HEK293T (cell line): ENCODE results near the gene CTNNA3.
A peak's percentile ranks its signal among the peaks of the same experiment; 100 is the strongest.

ENCODE experiments used
- CTCF ChIA-PET: fragments of 350-600 bp; formaldehyde crosslinking; extraction: SDS; loops from one replicate; lab custom pipeline; 2021; ENCODE audit warnings: antibody characterized with exemption, inconsistent platforms; lab: Yijun Ruan, JAX
- POLR2A ChIA-PET: fragments of 350-600 bp; formaldehyde crosslinking; extraction: SDS; loops from one replicate; lab custom pipeline; 2020; ENCODE audit warnings: antibody characterized with exemption, inconsistent platforms; lab: Yijun Ruan, JAX
- DNase-seq: peaks from one replicate; pipeline ENCODE4 v3.0.0; 2012; ENCODE audit warnings: mixed read lengths; ENCODE audit errors: extremely low spot score
- ARNT ChIP-seq: fragments of 450-650 bp; IDR thresholded peaks from 2 replicates; pipeline ENCODE4 v1.6.1; 2017; ENCODE audit warnings: mild to moderate bottlenecking
- BHLHE40 ChIP-seq: fragments of 450-650 bp; IDR thresholded peaks from 2 replicates; pipeline ENCODE4 v1.6.1; 2016; ENCODE audit warnings: mild to moderate bottlenecking, moderate library complexity, borderline replicate concordance
- CTBP1 ChIP-seq: fragments of 450-650 bp; IDR thresholded peaks from 2 replicates; pipeline ENCODE4 v1.6.1; 2016; ENCODE audit warnings: borderline replicate concordance
- ELF4 ChIP-seq: fragments of 450-650 bp; IDR thresholded peaks from 2 replicates; pipeline ENCODE4 v1.6.1; 2017; ENCODE audit warnings: antibody characterized with exemption
- FOXA1 ChIP-seq: fragments of 450-650 bp; IDR thresholded peaks from 2 replicates; pipeline ENCODE4 v1.6.1; 2016; ENCODE audit warnings: mild to moderate bottlenecking
- FOXK2 ChIP-seq: fragments of 450-650 bp; IDR thresholded peaks from 2 replicates; pipeline ENCODE4 v1.6.1; 2016; ENCODE audit warnings: mild to moderate bottlenecking
- FOXM1 ChIP-seq: fragments of 450-650 bp; IDR thresholded peaks from 2 replicates; pipeline ENCODE4 v1.6.1; 2017; ENCODE audit warnings: mild to moderate bottlenecking, borderline replicate concordance
- HDGF ChIP-seq: fragments of 450-650 bp; IDR thresholded peaks from 2 replicates; pipeline ENCODE4 v1.6.1; 2017; ENCODE audit warnings: antibody characterized with exemption, borderline replicate concordance
- L3MBTL2 ChIP-seq: fragments of 450-650 bp; conservative IDR thresholded peaks from 2 replicates; pipeline ENCODE4 v1.6.1; 2016; ENCODE audit warnings: mild to moderate bottlenecking
- LEF1 ChIP-seq: fragments of 450-650 bp; IDR thresholded peaks from 2 replicates; pipeline ENCODE4 v1.6.1; 2017; ENCODE audit warnings: mild to moderate bottlenecking, borderline replicate concordance
- NFRKB ChIP-seq: fragments of 450-650 bp; IDR thresholded peaks from 2 replicates; pipeline ENCODE4 v1.6.1; 2016; ENCODE audit warnings: mild to moderate bottlenecking, moderate library complexity
- PKNOX1 ChIP-seq: fragments of 450-650 bp; IDR thresholded peaks from 2 replicates; pipeline ENCODE4 v1.6.1; 2016
- SP1 ChIP-seq: fragments of 450-650 bp; IDR thresholded peaks from 2 replicates; pipeline ENCODE4 v1.6.1; 2017
- SUZ12 ChIP-seq: fragments of 450-650 bp; IDR thresholded peaks from 2 replicates; pipeline ENCODE4 v1.6.1; 2016; ENCODE audit warnings: mild to moderate bottlenecking
- TARDBP ChIP-seq: fragments of 450-650 bp; IDR thresholded peaks from 2 replicates; pipeline ENCODE4 v1.6.1; 2016
- ZNF384 ChIP-seq: fragments of 450-650 bp; IDR thresholded peaks from 2 replicates; pipeline ENCODE4 v1.6.1; 2016

Gene CTNNA3

GRCh38 chr10:67302701-67303100 lies 393.3 kb downstream of the CTNNA3 start:
- ChIA-PET CTCF (no interaction called here), POLR2A (no interaction called here)
- no peak for DNase-seq
- TF ChIP-seq NFRKB (no peak), HDGF (no peak), ARNT (no peak), L3MBTL2 (no peak), ZNF384 (no peak)

DNA sequence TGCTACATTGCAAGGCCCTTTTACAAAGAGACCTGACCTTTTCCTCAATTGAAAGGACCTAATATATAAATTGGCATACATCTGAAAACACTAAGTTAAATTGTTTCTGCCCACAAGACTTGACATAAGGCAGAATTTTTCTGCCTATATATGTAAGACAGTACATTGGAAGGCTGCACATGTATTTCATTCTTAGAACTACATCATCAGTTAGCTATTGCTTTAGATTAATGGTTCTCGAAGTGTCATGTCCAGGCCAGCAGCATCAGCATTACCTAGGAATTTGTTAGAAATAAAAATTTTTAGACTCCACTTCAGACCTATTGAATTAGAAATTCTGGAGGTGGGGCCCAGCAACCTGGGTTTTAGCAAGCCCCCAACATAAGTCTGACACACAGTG lies 396.2 kb downstream of the CTNNA3 start:
- TF ChIP-seq TARDBP = no peak
- no peak for TF ChIP-seq HDGF
- no peak for TF ChIP-seq L3MBTL2
- no peak for TF ChIP-seq SUZ12
- TF ChIP-seq NFRKB = no peak
- TF ChIP-seq CTBP1 = no peak
- no peak for TF ChIP-seq ZNF384
- TF ChIP-seq FOXM1 = no peak
- ChIA-PET CTCF (no interaction called here), POLR2A (no interaction called here)
- DNase-seq = no peak

- no peak for TF ChIP-seq FOXA1
- TF ChIP-seq HDGF = no peak
- no peak for TF ChIP-seq PKNOX1
- TF ChIP-seq FOXK2 = no peak
- no peak for TF ChIP-seq L3MBTL2
- no peak for TF ChIP-seq SP1
- no peak for TF ChIP-seq ELF4
- ChIA-PET POLR2A (no interaction called here), CTCF (no interaction called here)
- DNase-seq = peak; percentile 10
Measured at GRCh38 chr10:67297637-67298181, 398.3 kb downstream of the CTNNA3 start.

GRCh38 chr10:67296926-67297325 lies 399.1 kb downstream of the CTNNA3 start:
- ChIA-PET POLR2A (interaction anchor here (0.6 kb wide), 1 partner anchor 133 kb away, joined by 3 read pairs; no protein-coding TSS in a partner anchor), CTCF (no interaction called here)
- no peak for TF ChIP-seq PKNOX1
- no peak for TF ChIP-seq ARNT
- TF ChIP-seq FOXK2 = no peak
- TF ChIP-seq CTBP1 = no peak
- TF ChIP-seq FOXA1 = no peak
- no peak for TF ChIP-seq FOXM1
- TF ChIP-seq LEF1 = no peak
- no peak for TF ChIP-seq SUZ12
- no peak for TF ChIP-seq BHLHE40
- no peak for TF ChIP-seq SP1
- DNase-seq = no peak

DNA sequence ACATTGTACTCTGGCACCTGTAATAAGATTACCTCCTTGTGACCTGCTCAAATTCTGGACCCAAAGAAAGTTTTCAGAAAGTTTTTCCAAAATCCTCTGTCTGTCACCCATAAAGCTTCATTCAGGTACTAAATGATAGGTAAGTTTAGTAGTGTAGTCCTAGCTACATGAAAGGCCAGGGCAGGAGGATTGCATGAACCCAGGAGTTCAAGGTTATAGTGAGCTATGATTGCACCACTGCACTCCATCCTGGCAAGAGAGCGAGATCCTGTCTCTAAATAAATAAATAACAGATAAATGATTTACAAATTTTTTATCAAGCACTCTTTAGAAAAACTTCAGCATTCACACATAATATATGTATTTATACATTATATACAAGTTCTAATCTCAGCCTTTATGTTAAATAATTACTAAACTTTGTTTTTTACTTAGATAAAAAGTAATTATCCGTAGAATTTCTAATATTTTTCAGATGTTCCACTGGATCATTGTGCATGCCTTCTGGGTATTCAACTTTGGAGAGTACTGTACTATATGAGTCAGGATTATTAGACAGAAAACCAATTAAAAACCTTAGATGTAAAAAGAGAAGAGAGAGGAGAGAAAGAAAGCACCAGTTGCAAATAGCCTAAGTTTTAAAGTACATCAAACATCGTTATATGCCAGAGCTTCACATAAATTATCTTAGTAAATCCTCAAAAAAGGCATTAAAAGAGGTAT lies 407.1 kb downstream of the CTNNA3 start:
- DNase-seq = no peak
- no peak for TF ChIP-seq ARNT
- no peak for TF ChIP-seq ELF4
- TF ChIP-seq NFRKB = no peak
- no peak for TF ChIP-seq CTBP1
- TF ChIP-seq ZNF384 = no peak
- TF ChIP-seq FOXK2 = no peak
- CTCF ChIA-PET = no interaction called here
- POLR2A ChIA-PET = no interaction called here

DNA sequence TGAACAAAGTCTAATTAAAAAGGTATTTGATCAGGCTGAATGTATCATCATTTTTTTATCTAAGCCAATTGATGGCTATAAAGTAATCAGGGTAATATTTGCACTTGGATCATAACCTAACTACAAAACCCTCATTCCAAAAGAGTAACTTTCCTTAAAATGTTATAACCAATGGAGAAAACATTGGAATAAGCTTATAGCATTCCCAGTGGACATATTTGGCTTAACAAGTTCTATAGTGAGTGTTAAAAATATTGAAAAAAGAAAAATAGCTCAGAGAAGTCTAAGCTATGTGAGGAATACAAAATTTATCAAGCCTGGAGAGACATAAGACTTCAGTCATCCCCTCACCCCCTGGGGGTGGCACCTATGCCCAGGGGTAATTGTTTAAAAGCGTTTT lies 411.4 kb downstream of the CTNNA3 start:
- DNase-seq = no peak
- ChIA-PET CTCF (no interaction called here), POLR2A (no interaction called here)
- TF ChIP-seq SUZ12 (no peak), BHLHE40 (no peak), ARNT (no peak), FOXM1 (no peak), ELF4 (no peak), LEF1 (no peak), CTBP1 (no peak), HDGF (no peak), FOXA1 (no peak), ZNF384 (no peak), PKNOX1 (no peak), L3MBTL2 (no peak), SP1 (no peak), FOXK2 (no peak), NFRKB (no peak), TARDBP (no peak)

- CTCF ChIA-PET = no interaction called here
- POLR2A ChIA-PET = no interaction called here
Measured at GRCh38 chr10:67282871-67283270, 413.1 kb downstream of the CTNNA3 start.

More at GRCh38 chr10:67282871-67283270, 413.1 kb downstream of the CTNNA3 start:
- TF ChIP-seq SUZ12 (no peak), FOXK2 (no peak), ZNF384 (no peak), NFRKB (no peak), FOXM1 (no peak), CTBP1 (no peak), L3MBTL2 (no peak), FOXA1 (no peak), HDGF (no peak), TARDBP (no peak), PKNOX1 (no peak), BHLHE40 (no peak), SP1 (no peak), ARNT (no peak), LEF1 (no peak), ELF4 (no peak)
- no peak for DNase-seq
